GM12878 (cell line): ENCODE data around the gene SLC22A31. TPM values are rescaled to one million over a fixed set of nuclear protein-coding genes. Genes with fewer than 3 reads are reported as not detected.

Source experiments
- ATAC-seq: fragments of 200-7000 bp; cut with Tn5 transposase; 3 replicates; pipeline ENCODE4 v1.9.1; 2020; ENCODE audit warnings: mild to moderate bottlenecking, moderate library complexity
- BruUV-seq: library from RNA; stranded (reverse); fragments of 400-500 nt; replicated peaks from 2 replicates; lab custom pipeline; 2021; lab: Mats Ljungman, UMichigan
- CTCF ChIA-PET: fragments of 300-600 bp; sonication (Branson Sonifier 250); formaldehyde crosslinking; extraction: SDS; loops from one replicate; lab custom pipeline; 2021; ENCODE audit warnings: inconsistent platforms; lab: Yijun Ruan, JAX
- POLR2A ChIA-PET: fragments of 350-600 bp; formaldehyde crosslinking; extraction: SDS; loops from one replicate; lab custom pipeline; 2021; ENCODE audit warnings: inconsistent platforms; lab: Charles Lee
- RAD21 ChIA-PET: fragments of 300-600 bp; sonication (Branson Sonifier 250); formaldehyde crosslinking; loops from one replicate; lab custom pipeline; 2023; ENCODE audit warnings: antibody characterized with exemption; ENCODE audit not compliant: unreplicated experiment; lab: Charles Lee
- SMC1A ChIA-PET: fragments of 300-600 bp; sonication (Branson Sonifier 250); formaldehyde crosslinking; loops from one replicate; lab custom pipeline; 2023; ENCODE audit not compliant: unreplicated experiment, uncharacterized antibody; lab: Charles Lee
- DNase-seq: peaks from one replicate; pipeline ENCODE4 v3.0.0-alpha.2; 2011; ENCODE audit warnings: low read depth, low spot score
- FAIRE-seq: peaks from 3 replicates; lab custom pipeline; 2011; peaks lifted over from hg19 to GRCh38; lab: Jason Lieb, UNC
- H2AFZ ChIP-seq: 2 replicates; pipeline ENCODE4 v1.6.0; 2011; ENCODE audit warnings: low read depth, low read length, control low read depth; ENCODE audit not compliant: control insufficient read depth
- H3K27ac ChIP-seq: 2 replicates; pipeline ENCODE4 v1.5.1; 2011; ENCODE audit warnings: control low read depth; ENCODE audit not compliant: control insufficient read depth, insufficient read depth
- H3K27me3 ChIP-seq, 2 experiments: replicated peaks in 1 of 2; 2 replicates each; pipeline versions ENCODE4 v1.6.0 to v1.6.1; 2011; ENCODE audit warnings: low read length in 1 of 2; ENCODE audit not compliant: control insufficient read depth in 2 of 2, insufficient read depth in 2 of 2
- H3K36me3 ChIP-seq, 2 experiments: 2 replicates each; pipeline ENCODE4 v1.5.1; 2011; ENCODE audit warnings: low read length in 1 of 2; ENCODE audit not compliant: control insufficient read depth in 2 of 2, insufficient read depth in 2 of 2
- H3K4me1 ChIP-seq: 2 replicates; pipeline ENCODE4 v1.6.1; 2011; ENCODE audit warnings: mild to moderate bottlenecking, low read length, moderate library complexity, mixed read lengths; ENCODE audit not compliant: control insufficient read depth, insufficient read depth
- H3K4me2 ChIP-seq: 2 replicates; pipeline ENCODE4 v1.6.0; 2011; ENCODE audit warnings: control low read depth; ENCODE audit not compliant: control insufficient read depth, insufficient read depth
- H3K4me3 ChIP-seq: fragments of 200-600 bp; sonication (generic); 2 replicates; pipeline ENCODE4 v1.5.1; 2016
- H3K79me2 ChIP-seq: 2 replicates; pipeline ENCODE4 v1.6.0; 2011; ENCODE audit warnings: low read length; ENCODE audit not compliant: control insufficient read depth, insufficient read depth
- H3K9ac ChIP-seq: 2 replicates; pipeline ENCODE4 v1.8.0; 2011; ENCODE audit warnings: low read length, control low read depth, mixed read lengths; ENCODE audit not compliant: control insufficient read depth, insufficient read depth
- H3K9me3 ChIP-seq: replicated peaks from 3 replicates; pipeline ENCODE4 v1.5.1; 2011; ENCODE audit warnings: mild to moderate bottlenecking, low read length; ENCODE audit not compliant: control insufficient read depth, insufficient read depth
- H4K20me1 ChIP-seq: 2 replicates; pipeline ENCODE4 v1.6.0; 2011; ENCODE audit not compliant: control insufficient read depth, insufficient read depth
- ATF3 ChIP-seq: IDR thresholded peaks from 2 replicates; pipeline ENCODE4 v1.6.1; 2011; ENCODE audit warnings: low read depth, mild to moderate bottlenecking, low read length, moderate library complexity, borderline replicate concordance; ENCODE audit errors: extremely low read depth
- BMI1 ChIP-seq: fragments of 450-650 bp; IDR thresholded peaks from 2 replicates; pipeline ENCODE4 v1.6.1; 2016; ENCODE audit warnings: mild to moderate bottlenecking, moderate library complexity, borderline replicate concordance
- BRCA1 ChIP-seq: IDR thresholded peaks from 2 replicates; pipeline ENCODE4 v1.6.1; 2011; ENCODE audit warnings: low read depth, low read length, improper control_type of control experiment
- CBX5 ChIP-seq: sonication (generic); IDR thresholded peaks from 2 replicates; pipeline ENCODE4 v1.6.1; 2016; ENCODE audit warnings: low read depth, moderate library complexity, mild to moderate bottlenecking, inconsistent platforms
- CHD1 ChIP-seq: IDR thresholded peaks from 2 replicates; pipeline ENCODE4 v1.6.1; 2012; ENCODE audit warnings: low read depth, low read length, improper control_type of control experiment
- DPF2 ChIP-seq: fragments of 450-650 bp; IDR thresholded peaks from 2 replicates; pipeline ENCODE4 v1.6.1; 2017; ENCODE audit warnings: mild to moderate bottlenecking
- EP300 ChIP-seq, 2 experiments: fragments of 150-350 bp in 1 of 2; IDR thresholded peaks; 2 replicates each; pipeline ENCODE4 v1.6.1; 2011 to 2012; ENCODE audit warnings: low read depth in 2 of 2, low read length in 2 of 2, borderline replicate concordance in 1 of 2, improper control_type of control experiment in 1 of 2, inconsistent platforms in 1 of 2; ENCODE audit not compliant: control insufficient read depth in 1 of 2
- FOXK2 ChIP-seq: fragments of 450-650 bp; IDR thresholded peaks from 2 replicates; pipeline ENCODE4 v1.6.1; 2017; ENCODE audit warnings: mild to moderate bottlenecking, moderate library complexity
- JUND ChIP-seq: IDR thresholded peaks from 2 replicates; pipeline ENCODE4 v1.6.1; 2012; ENCODE audit warnings: low read depth, mild to moderate bottlenecking, low read length, improper control_type of control experiment, moderate library complexity
- PAX8 ChIP-seq: fragments of 450-650 bp; IDR thresholded peaks from 2 replicates; pipeline ENCODE4 v1.6.1; 2017; ENCODE audit warnings: mild to moderate bottlenecking, moderate library complexity
- RAD51 ChIP-seq: fragments of 450-650 bp; IDR thresholded peaks from 2 replicates; pipeline ENCODE4 v1.6.1; 2016; ENCODE audit warnings: moderate library complexity, mild to moderate bottlenecking, inconsistent platforms
- SKIL ChIP-seq: fragments of 450-650 bp; IDR thresholded peaks from 2 replicates; pipeline ENCODE4 v1.6.1; 2017; ENCODE audit warnings: mild to moderate bottlenecking, low read depth, inconsistent platforms; ENCODE audit not compliant: poor library complexity, severe bottlenecking
- SUZ12 ChIP-seq: fragments of 200-600 bp; sonication (generic); IDR thresholded peaks from one replicate; pipeline ENCODE4 v1.6.1; 2018; ENCODE audit warnings: antibody characterized with exemption, mild to moderate bottlenecking; ENCODE audit not compliant: unreplicated experiment
- YY1 ChIP-seq: IDR thresholded peaks from 2 replicates; pipeline ENCODE4 v1.6.1; 2011; ENCODE audit warnings: low read depth, mild to moderate bottlenecking, low read length
- ZNF622 ChIP-seq: fragments of 450-650 bp; IDR thresholded peaks from 2 replicates; pipeline ENCODE4 v1.6.1; 2017; ENCODE audit warnings: mild to moderate bottlenecking, inconsistent platforms
- WGBS: methylation state at CpG from one replicate; pipeline ENCODE4 v1.1.6; 2016; ENCODE audit warnings: low lambda C conversion rate; ENCODE audit not compliant: insufficient replicate concordance, insufficient coverage; ENCODE audit errors: missing lambda C conversion rate; 5-methylcytosine and 5-hydroxymethylcytosine counted together
- in situ Hi-C: fragments of 300-500 bp; cut with MboI; formaldehyde crosslinking; loops from 9 replicates; pipeline ENCODE4 v1.14.3; 2018; ENCODE audit warnings: mixed read lengths
- intact Hi-C: fragments of 100-400 bp; cut with micrococcal nuclease; formaldehyde crosslinking; loops from one replicate; pipeline ENCODE4 v1.14.2; 2022; ENCODE audit not compliant: unreplicated experiment
- polyA plus RNA-seq, 11 experiments: library from polyadenylated mRNA; depleted of rRNA in 4 of 11; unstranded in 6 of 11; stranded (reverse) in 5 of 11; fragments of >200 nt; fragmentation: Nextera tagmentation in 4 of 11; fragmentation: Illumina TruSeq in 1 of 11; extraction: Ambion mirVana in 4 of 11; extraction: Trizol in 1 of 11; gene quantifications; 1 replicate in 1 of 11; 2 replicates in 10 of 11; pipeline versions ENCODE4 v1.2.1 to v1.2.3, GENCODE V29; 2011 to 2016; ENCODE audit warnings: inconsistent platforms in 2 of 11, missing spikeins in 2 of 11, low read depth in 1 of 11
- total RNA-seq, 4 experiments: library from RNA; depleted of rRNA in 3 of 4; stranded (reverse); fragments of >200 nt in 3 of 4; fragmentation: Illumina TruSeq in 1 of 4; extraction: Trizol in 1 of 4; gene quantifications; 2 replicates each; pipeline versions ENCODE4 v1.2.1 to v1.2.3, GENCODE V29; 2013 to 2021
- TF ChIP-seq, protein P1 (sequence below): fragments of 450-650 bp; IDR thresholded peaks from 2 replicates; pipeline ENCODE4 v1.6.1; 2017; ENCODE audit warnings: mild to moderate bottlenecking, moderate library complexity

The SLC22A31 gene
- total and polyA plus RNA-seq, 10 of the 15 experiments (the other 5 are each of a cell fraction or from before 2014, with no cell fraction given) = 0.13 to 0.24 (median 0.23) TPM; not detected in 7

DNA sequence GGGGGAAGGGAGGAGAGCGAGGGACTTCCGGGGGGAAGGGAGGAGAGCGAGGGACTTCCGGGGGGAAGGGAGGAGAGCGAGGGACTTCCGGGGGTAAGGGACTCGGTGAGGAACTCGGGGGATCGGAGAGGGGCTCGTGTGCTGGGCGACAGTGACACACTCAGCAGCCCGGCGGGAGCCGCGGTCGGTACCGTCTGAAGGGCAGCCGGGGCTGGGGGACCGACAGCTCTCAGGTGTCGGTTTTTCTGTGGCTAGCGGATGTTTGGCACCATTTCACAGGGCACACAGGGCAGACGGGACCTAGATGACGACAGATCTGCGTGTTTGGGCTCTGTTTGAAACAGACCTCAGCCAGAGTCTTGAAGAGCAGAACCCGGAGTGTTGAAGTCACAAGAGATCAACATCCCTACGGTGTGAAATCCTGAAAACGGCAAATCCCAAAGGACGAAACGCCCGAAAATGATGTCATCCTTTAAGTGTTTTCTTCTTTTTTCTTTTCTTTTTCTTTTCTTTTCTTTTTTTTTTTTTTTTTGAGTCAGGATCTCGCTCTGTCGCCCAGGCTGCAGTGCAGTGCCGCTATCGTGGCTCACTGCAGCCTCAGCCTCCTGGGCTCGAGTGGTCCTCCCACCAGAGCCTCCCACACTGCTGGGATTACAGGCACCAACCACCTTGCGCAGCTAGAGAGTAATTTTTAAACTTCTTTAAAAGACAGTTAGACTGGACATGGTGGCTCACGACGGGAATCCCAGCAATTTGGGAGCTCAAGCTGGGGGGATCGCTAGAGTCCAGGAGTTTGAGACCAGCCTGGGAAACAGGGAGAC, 41.1 kb upstream of the SLC22A31 start:
- ChIA-PET SMC1A (interaction anchor here (1.0 to 1.2 kb wide), 3 partner anchors 248 to 324 kb away, joined by 3 read pairs; no protein-coding TSS in a partner anchor), POLR2A (interaction anchor here (0.6 kb wide), 4 partner anchors 10 to 643 kb away, joined by 3 to 7 read pairs (median 4); no protein-coding TSS in a partner anchor), CTCF (interaction anchor here (0.7 to 2.1 kb wide), 6 partner anchors 21 to 426 kb away, joined by 3 to 11 read pairs (median 4); partner anchors contain the start of genes SPG7 and ZNF778), RAD21 (interaction anchor here (0.7 kb wide), 1 partner anchor 31 kb away, joined by 4 read pairs; no protein-coding TSS in a partner anchor)
- Histone ChIP-seq H3K4me2 (peak overlapping the region; percentile 94), H3K4me3 (peak overlapping the region; percentile 72), H3K4me1 (no peaks in the 10 kb centered on the region; the same call in 1 of the 2 replicates), H3K27me3 (no peaks in the 10 kb centered on the region), H3K9me3 (no peaks in the 10 kb centered on the region), H3K9ac (peak overlapping the region; percentile 98), H4K20me1 (no peaks in the 10 kb centered on the region), H3K27ac (peak overlapping the region; percentile 96), H3K79me2 (peaks cover 7% of the 10 kb centered on the region), H3K36me3 (no peaks in the 10 kb centered on the region), H2AFZ (peak overlapping the region; percentile 91)
- 9% methylated on average over 32 of the region's 39 CpGs for WGBS
- BruUV-seq = TSS peak; percentile 98
- in situ Hi-C loops = no loop called here
- peak; percentile 57 for DNase-seq
- no peak for FAIRE-seq
- intact Hi-C loops = loop anchor here (5.0 kb wide), 2 partner anchors 246 to 316 kb away; no protein-coding TSS in a partner anchor
- peak; percentile 86 for ATAC-seq
- TF ChIP-seq BRCA1 (no peak), ZNF622 (no peak), RAD51 (no peak), SKIL (no peak), BMI1 (no peak), EP300 (IDR thresholded peaks at IDR 0.05; ENCODE audit: borderline replicate concordance in 1 of 2, control insufficient read depth in 1 of 2, low read depth in 2 of 2, low read length in 2 of 2) (no peak), FOXK2 (no peak), ATF3 (no peak), YY1 (no peak; the same call in none of the 2 replicates), JUND (no peak), CBX5 (peak; percentile 87; the same call in 1 of the 2 replicates), PAX8 (no peak), SUZ12 (no peak), CHD1 (no peak), DPF2 (no peak)
- TF ChIP-seq, protein P1, sequence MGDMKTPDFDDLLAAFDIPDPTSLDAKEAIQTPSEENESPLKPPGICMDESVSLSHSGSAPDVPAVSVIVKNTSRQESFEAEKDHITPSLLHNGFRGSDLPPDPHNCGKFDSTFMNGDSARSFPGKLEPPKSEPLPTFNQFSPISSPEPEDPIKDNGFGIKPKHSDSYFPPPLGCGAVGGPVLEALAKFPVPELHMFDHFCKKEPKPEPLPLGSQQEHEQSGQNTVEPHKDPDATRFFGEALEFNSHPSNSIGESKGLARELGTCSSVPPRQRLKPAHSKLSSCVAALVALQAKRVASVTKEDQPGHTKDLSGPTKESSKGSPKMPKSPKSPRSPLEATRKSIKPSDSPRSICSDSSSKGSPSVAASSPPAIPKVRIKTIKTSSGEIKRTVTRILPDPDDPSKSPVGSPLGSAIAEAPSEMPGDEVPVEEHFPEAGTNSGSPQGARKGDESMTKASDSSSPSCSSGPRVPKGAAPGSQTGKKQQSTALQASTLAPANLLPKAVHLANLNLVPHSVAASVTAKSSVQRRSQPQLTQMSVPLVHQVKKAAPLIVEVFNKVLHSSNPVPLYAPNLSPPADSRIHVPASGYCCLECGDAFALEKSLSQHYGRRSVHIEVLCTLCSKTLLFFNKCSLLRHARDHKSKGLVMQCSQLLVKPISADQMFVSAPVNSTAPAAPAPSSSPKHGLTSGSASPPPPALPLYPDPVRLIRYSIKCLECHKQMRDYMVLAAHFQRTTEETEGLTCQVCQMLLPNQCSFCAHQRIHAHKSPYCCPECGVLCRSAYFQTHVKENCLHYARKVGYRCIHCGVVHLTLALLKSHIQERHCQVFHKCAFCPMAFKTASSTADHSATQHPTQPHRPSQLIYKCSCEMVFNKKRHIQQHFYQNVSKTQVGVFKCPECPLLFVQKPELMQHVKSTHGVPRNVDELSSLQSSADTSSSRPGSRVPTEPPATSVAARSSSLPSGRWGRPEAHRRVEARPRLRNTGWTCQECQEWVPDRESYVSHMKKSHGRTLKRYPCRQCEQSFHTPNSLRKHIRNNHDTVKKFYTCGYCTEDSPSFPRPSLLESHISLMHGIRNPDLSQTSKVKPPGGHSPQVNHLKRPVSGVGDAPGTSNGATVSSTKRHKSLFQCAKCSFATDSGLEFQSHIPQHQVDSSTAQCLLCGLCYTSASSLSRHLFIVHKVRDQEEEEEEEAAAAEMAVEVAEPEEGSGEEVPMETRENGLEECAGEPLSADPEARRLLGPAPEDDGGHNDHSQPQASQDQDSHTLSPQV = no peak
